GM21515 (cell line): ENCODE data around the gene INSIG1.

Source experiments
- ATAC-seq: cut with Tn5 transposase; IDR thresholded peaks from one replicate; pipeline ENCODE4 v1.9.1; 2021; ENCODE audit not compliant: unreplicated experiment

INSIG1 gene

DNA sequence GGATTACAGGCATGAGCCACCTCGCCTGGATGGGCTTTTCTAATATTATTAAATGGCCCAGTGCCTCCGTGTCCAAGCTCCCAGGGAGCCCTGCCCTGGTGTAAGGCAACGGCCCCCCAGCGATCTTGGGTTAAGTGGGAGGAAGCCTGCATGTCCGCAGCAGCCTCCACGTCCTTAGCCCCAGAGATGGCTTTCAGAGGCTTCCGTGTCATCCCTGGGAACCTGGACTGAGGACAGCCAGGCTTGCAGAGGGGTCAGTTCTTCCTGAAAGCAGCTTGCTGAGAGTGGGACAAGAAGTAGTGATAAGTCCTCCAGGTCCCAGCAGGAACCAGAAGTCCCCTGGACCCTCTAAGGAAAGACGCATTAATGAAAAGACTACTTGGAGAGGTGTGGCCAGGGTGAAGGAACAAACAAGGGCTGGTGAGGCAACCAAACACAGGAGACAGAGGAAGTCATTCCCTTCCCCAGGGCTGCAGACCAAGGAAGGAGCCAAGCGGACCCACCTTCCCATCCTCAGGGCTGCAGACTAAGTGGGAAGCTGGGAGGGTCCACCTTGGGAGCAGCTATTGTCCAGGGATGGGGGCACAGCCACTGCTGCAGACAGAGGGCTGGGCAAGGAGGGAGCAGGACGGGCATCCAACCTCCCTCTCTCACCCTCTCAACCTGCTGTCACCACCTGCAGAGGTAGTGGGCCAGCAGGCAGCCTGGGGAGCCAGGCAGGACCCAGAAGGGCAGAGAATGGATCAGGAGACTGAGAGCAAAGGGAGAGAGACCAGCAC, 13.0 kb upstream of the INSIG1 start:
- no peak for ATAC-seq

DNA sequence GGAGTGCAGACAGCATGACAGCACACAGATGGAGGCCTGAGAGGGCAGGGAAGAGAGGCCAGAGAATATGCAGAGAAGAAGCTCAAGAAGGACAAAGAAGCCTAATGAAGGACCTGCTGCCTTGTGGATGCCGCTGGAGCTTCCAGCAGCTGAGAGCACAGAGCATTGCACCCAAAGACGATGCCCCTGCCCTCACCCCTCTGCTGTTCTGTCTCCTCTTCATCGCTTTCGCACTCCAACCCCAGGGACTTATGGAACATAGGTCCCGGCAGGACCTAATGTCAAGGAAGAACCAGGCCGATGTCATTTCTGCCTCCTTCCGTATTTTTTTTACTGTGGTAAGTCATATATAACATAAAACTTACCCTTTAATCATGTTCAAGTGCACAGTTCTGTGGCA, 12.3 kb upstream of the INSIG1 start:
- ATAC-seq: no peak

DNA sequence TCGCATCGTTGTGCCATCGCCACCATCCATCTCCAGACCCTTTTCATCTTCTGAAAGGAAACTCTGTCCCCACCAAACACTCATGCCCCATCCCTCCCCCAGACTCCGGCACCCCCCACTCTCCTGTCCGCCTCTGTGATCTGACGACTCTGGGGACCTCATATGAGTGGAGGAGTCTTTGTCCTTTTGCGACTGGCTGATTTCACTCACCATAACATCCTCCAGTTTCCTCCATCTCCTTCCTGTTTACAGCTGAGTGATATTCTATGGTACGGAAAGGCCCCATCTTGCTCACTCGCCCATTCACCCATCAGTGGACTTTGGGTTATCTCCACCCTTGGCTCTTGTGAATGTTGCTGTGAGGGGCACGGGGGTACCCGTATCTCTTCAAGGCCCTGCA, 11.8 kb upstream of the INSIG1 start:
- ATAC-seq: no peak

DNA sequence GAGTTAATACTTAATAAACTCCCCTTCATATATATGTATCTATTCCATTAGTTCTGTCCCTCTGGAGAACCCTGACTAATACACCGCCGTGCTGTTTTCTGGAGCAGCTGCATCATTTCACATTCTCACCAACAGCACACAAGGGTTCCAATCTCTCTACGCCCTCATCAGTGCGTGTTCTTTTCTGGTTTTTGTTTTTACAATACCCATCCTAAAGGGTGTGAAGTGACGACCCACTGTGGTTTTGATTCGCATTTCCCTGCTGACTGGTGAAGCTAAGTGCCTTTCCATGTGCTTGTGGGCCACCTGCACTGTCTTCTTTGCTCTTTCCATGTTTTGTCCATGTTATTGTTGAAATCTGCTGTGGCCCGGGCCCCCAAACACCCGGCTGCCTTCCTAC, 11.0 kb upstream of the INSIG1 start:
- ATAC-seq: no peak

DNA sequence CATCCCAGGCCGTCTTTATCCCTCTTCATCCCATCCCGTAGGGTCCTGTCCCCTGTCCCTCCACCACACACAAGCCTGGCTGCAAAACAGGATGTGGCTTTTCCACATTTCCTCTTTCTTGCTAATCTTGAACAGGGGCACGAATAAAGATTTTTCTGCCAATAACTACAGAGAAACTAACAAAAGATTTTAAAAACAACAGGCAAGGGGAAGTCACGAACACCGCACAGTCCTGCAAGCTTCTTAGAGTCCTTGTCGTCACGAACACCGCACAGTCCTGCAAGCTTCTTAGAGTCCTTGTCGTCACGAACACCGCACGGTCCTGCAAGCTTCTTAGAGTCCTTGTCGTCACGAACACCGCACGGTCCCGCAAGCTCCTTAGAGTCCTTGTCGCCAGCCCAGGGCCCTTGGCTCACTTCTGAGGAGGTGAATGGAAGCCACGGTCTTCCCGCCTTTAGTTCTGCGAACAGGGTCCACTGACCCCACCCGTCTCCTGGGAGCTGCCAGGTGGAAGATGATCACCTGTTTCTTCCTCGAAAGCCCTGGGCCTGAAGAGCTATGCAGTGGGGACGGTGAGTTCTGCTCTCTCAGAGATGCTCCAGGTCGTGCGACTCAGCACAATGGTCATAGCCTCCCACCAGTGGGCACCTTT, 10.3 kb upstream of the INSIG1 start:
- ATAC-seq: no peak

DNA sequence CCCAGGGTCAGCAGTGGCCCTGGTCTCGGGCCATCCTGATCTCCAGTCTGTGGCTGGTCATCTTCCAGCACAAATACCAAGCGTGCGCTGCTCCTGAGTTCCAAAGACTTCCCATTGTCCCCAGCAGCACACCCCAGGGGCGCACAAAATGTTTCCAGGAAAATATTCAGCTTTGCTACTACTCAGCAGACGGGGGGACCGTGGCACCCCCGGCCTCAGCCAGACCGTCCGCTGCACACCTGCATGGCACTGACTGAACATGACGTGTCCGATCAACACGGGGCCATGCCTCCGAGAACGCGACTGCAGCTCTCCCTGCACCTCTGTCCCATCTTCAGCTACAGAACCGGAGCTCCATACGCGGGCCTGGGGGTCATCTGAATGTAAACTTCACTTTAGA, 9.6 kb upstream of the INSIG1 start:
- ATAC-seq: no peak

DNA sequence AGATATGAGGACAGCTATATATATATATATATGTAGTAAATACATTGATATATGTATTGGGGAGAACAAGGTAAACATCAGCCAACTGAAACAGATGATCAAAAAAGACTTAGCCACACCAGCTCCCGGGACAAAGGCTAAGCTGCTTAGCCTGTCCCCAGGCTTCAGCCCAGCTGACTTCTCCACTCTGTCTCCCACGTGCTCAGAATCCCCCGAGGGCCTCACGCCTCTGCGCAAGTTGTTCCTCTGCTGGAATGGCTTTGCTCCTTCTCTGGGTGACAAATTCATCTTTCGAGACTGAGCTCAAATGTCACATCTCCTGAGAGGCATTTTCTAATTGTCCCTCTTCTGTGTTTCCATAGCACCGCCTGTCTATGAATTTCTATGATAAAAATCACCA, 8.6 kb upstream of the INSIG1 start:
- ATAC-seq: no peak

DNA sequence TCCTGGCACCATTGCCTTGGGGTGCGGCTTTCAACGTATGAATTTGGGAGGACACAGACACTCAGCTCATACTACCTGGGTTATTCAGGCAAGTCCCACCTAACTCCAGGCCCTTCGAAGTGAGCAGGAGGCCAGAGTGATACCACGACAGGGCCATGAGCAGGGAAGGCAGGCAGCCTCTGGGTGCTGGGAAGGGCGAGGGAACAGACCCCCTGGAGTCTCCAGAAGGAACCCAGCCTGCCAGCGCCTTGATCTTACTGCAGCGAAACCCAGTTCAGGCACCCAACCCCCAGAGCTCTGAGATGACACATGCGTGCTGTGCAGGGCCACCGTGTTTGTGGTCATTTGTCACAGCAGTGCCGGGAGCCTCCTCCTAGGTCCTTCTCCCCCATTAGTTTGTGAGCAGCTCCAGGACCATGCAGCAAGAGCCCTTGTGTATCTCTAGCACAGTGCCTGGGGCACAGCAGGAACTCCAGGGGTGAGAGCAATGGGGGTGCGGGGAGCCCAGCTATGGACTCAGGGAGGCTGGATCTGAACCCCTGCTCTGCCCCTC, 7.7 kb upstream of the INSIG1 start:
- ATAC-seq: no peak

DNA sequence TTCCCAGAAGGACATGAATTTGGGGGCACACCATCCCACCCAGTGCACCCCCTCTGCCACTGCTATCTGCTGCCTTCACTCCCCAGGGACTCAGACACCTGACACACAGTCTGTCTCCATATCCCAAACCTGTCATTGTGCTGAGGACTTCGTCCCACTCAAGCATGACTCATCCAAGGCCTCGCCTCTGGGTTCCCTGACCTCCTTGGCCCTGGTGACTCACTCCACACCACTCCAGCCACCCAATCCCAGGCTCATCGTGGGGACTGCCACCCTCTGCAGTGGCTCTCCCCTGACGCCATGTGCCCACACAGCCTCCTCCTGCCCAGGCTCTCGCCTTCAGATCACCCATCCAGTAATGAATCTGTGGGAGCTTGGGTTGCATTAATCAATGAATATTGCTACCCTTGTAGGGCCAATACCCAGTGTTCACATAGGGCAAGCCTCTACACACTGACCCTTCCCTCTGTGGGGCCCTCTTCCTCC, 6.6 kb upstream of the INSIG1 start:
- no peak for ATAC-seq

DNA sequence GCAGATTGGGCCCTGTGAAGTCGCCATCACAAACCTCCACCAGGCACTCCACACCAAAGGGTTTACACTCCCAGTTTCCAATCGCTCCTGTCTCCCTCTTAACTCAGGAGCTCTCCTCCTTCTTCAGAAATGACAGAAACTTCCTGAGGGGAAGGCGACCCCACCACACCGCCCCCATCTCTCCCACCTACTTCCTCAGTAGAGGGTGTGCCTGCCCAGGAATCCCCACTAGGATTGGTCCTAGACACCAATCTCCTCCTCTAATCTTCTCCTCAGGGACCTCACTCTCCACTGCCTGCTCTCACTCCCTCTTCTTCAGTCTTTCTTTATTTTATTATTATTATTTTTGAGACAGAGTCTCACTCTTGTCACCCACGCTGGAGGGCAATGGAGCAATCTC, 5.9 kb upstream of the INSIG1 start:
- no peak for ATAC-seq

DNA sequence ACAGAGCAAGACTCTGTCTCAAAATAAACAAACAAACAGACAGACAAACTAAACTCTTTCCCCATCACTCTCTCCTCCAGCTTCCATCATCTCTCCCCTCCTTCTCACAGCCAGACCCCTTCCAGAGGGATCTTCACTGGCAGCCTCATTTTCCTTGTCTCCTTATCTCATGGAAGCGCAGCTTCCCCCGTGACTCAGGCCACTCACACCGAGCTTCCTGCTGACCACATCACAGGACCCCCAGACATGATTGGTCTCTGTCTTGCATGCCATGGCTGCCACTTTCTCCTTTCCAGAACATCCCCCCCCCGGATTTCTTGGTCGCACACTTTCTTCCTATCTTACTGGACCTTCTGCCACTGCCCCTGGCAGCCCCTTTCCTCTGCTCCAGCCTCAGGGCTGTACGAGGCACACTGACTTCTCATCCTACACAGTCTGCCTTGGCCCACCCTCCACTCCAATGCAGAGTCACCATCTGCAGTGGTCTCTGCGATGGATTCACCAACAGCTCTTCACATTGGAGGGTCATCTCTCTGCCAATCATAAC, 4.9 kb upstream of the INSIG1 start:
- ATAC-seq: no peak

DNA sequence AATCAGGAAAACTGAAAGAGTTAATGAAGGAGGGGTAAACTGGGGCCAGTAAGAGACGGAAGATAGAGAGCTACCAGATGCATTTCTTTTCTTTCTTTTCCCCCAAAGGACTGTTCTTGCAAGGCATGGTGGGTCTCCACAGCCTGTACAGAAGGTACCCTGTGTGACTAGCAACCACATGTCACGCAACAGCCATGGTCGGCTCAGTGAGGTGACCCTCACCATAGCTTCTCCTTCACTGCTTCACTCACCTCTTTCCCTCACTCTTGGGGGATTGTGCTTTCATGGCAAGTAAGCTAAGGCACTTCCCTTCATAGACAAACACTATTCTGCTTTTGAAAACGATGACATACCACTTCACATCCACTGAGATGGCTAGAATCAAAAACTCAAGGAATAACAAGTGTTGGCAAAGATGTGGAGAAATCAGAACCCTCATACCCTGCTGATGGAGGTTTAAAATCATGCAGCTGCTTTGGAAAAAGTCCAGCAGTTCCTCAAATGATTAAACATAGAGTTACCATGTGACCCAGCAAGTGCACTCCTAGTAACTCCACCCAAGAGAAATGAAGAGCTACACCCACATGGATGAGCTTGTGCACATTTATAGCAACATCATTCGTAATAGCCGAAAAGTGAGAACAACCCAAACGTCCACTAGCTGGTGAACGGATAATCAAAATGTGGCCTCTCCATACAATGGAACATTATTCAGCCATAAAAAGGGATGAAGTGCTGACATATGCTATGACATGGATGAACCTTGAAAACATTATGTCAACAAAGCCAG, 3.8 kb upstream of the INSIG1 start:
- ATAC-seq: no peak

DNA sequence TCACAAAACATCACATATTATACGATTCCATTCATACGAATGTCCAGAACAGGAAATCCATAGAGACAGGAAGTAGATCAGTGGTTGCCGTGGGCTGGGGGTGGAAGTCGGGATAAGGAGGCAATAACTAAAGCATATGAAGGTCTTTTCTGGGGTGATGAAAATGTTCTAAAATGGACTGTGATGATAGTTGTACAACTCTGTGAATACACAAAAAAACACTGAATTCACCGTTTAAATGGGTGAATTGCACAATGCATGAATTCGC, 3.2 kb upstream of the INSIG1 start:
- no peak for ATAC-seq

DNA sequence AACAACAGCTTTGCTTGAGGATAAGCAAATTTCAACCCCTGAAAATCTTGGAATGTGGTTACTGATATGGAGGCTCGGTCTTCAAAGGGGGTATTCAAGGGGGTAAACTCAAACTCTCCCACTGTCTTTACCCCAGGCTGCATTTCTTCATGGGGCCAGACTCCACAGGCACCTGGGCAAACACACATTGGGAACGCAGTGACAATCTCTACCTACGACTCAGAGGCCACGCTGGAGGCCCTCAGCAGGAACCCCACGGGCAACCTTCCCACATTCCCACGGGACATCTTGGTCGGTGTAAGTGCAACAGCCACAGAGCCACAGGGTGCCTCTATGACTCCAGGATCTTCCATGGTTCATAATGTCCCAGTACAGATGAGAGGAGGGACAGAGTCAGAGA, 2.2 kb upstream of the INSIG1 start:
- ATAC-seq: no peak

DNA sequence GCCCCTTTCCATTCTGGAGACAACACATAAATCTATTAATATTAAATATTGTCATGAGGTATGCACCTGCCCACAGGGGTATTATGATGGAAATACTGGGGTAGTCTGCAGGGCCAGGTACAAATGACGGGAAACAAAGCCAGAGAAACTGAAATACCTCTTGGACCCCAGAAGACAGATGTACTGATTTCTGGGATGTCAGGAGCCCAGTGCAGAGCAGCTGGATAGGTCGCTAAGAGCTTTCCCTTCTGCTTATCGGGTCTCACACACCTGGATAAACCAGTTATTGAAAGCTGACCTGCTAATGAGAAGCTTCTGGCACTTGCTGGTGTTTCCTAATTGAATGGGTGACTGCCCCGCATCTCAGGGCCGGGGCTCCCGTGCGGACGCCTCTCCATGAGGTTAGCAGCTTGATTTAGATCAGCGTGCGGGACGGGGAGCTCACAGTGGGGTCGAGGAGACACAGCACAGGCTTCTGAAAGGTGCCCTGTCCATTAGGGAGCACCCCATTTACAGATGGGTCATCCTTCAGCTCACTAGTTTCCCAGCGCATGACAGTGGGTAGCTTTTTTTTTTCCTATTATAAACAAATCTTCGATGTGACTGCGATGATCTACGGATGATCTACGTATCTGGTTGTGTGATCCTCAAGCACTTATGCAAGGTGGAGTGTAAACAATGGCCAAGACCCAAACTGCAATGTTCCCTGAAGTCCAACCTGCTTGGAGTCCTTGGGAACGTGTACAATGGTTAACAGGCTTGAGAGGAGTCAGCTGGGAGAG, 1.5 kb upstream of the INSIG1 start:
- ATAC-seq: no peak

DNA sequence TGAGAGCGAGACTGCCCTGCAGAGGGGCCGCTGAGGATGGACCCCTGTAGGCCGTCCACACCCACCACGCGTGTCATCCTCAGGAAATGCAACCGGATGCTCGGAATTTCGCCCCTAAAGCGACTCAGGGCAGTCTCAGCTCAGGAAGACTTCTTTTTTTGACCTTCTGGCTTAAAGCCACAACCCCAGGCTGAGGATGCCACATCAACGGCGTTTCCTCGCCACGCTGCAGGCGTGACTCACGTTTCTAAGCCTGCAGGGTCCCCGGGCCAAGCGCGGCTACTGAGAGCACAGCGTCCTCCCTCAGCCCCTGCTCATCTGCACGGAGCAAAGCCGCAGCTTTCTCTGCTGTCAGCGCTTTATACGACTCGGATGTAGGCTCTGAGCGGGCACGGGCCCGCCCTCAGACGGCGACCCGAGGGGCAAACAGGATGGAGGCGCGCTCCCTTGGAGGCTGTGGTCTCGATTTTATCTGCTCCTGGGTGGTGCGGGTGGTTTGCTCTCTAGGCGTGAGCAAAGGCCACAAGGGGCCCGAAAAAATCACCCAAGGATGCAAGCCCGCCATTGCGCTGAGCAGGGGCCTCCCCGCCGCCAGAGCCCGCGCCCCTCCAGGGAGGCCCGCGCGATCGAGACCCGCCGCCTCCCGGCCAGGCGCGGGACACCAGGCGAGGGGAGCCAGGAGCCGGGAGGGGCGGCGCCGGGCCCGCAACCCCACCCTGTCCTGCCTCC, 726 bp upstream of the INSIG1 start:
- ATAC-seq: peak; percentile 37

DNA sequence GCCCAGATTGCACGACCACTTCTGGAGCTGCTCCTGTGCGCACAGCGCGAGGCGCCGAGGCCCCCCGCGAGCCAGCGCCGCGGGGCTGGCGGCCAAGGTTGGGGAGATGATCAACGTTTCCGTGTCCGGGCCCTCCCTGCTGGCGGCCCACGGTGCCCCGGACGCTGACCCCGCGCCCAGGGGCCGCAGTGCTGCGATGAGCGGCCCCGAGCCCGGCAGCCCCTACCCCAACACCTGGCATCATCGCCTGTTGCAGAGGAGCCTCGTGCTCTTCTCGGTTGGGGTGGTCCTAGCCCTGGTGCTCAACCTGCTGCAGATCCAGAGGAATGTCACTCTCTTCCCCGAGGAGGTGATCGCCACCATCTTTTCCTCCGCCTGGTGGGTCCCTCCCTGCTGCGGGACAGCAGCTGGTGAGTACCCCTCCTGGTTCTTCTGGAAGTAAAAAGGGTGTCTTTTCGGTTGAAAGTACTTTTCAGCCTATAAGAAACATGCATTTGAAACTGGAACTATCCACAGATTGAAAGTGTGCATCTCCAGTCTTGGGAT, 683 bp downstream of the INSIG1 start:
- ATAC-seq: peak; percentile 0

DNA sequence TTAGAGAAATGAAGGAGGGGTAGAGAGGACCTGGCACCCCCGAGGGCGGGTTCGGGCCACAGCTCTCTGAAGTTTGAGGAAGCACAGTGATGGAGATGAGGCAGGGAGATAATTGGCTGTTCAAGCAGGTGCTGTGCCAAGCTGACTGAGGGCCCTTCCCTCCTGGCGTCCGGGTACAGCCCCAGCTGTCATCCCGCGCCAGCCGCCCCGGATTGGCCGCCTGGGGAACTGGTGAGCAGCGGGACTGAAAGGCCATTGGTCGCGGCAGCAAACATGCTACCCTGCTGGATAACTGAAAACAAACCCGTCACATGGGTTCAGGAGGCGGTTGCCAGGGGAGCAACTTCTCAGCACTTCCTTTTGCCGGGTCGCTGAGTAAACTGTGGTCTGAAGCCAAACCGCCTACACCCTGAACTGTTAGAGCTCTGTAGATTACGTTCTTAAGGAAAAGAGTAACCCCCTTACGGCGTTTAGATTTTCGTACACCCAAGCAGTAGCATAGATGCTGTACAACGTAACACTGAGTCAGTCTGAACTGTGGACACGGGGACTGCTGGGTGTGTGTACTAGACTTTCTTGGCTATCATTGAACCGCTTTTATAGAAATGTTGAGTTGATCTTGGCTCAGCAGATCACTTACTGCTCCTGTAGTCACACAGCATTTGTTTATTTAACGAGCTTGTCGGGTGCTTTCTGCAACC, 1.3 kb downstream of the INSIG1 start:
- peak; percentile 69 for ATAC-seq

DNA sequence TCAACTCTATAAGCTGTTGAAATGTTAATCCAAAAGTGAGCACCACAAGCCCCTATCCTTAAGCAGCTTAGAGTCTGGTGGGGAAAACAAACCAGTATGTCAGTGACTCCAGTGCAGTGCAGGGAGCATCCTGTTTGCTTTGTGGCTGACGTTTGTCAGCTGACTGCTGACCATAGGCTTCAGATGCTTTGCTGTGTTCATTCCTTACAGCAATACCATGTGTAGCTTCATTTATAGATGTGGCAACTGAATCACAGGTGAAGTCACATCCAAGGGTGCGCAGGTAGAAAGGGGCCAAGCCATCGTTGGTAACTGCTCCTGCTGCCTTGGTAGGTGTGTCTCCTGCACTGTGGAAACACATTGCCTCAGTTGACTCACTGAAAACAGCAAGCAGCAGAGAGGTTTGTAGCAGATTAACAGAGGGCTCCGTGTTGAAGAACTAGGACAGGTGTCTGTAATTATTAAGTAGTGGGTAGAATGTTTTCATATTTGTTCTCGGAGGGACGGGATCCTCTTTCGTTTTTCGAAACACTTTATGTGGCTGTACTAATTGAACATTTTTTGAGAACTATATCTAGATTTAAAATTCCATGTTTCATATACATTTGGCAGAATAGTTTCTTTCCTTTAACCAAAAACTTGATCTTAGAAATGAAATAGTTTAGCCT, 2.0 kb downstream of the INSIG1 start:
- no peak for ATAC-seq
